HEK293 (cell line): ENCODE data around the gene CTTN.

ENCODE experiments used
- BCL11A ChIP-seq: fragments of 450-650 bp; formaldehyde crosslinking; IDR thresholded peaks from 2 replicates; pipeline ENCODE4 v1.5.1; 2016; ENCODE audit warnings: low read depth, missing biosample characterization, missing genetic modification characterization
- YY1 ChIP-seq: fragments of 450-650 bp; formaldehyde crosslinking; IDR thresholded peaks from 2 replicates; pipeline ENCODE4 v1.5.1; 2018; ENCODE audit warnings: missing biosample characterization, missing genetic modification characterization
- ZNF146 ChIP-seq: fragments of 450-650 bp; formaldehyde crosslinking; IDR thresholded peaks from 2 replicates; pipeline ENCODE4 v1.5.1; 2016; ENCODE audit warnings: missing biosample characterization, missing genetic modification characterization
- ZNF16 ChIP-seq: fragments of 450-650 bp; formaldehyde crosslinking; IDR thresholded peaks from 2 replicates; pipeline ENCODE4 v1.5.1; 2016; ENCODE audit warnings: low read depth, missing biosample characterization, missing genetic modification characterization
- ZNF274 ChIP-seq, 2 experiments: fragments of 200-500 bp in 1 of 2; fragments of 450-650 bp in 1 of 2; sonication (Bioruptor generic) in 1 of 2; formaldehyde crosslinking in 1 of 2; IDR thresholded peaks; 2 replicates each; pipeline versions ENCODE4 v1.5.1 to v1.6.1; 2014 to 2016; ENCODE audit warnings: borderline replicate concordance in 1 of 2, inconsistent platforms in 1 of 2, low read length in 1 of 2, missing biosample characterization in 1 of 2, missing genetic modification characterization in 1 of 2
- ZNF350 ChIP-seq: fragments of 450-650 bp; formaldehyde crosslinking; IDR thresholded peaks from 2 replicates; pipeline ENCODE4 v1.5.0; 2017; ENCODE audit warnings: missing biosample characterization, mild to moderate bottlenecking, missing genetic modification characterization
- ZNF768 ChIP-seq: fragments of 450-650 bp; formaldehyde crosslinking; IDR thresholded peaks from 2 replicates; pipeline ENCODE4 v1.5.1; 2018; ENCODE audit warnings: missing biosample characterization, mild to moderate bottlenecking, missing genetic modification characterization
- TF ChIP-seq, protein P1 (sequence below): fragments of 450-650 bp; formaldehyde crosslinking; IDR thresholded peaks from 2 replicates; pipeline ENCODE4 v1.5.1; 2016; ENCODE audit warnings: missing biosample characterization, missing genetic modification characterization
- TF ChIP-seq, protein P2 (sequence below): fragments of 450-650 bp; formaldehyde crosslinking; IDR thresholded peaks from 2 replicates; pipeline ENCODE4 v1.5.1; 2016; ENCODE audit warnings: missing biosample characterization, missing genetic modification characterization
- TF ChIP-seq, protein P3 (sequence below): fragments of 450-650 bp; formaldehyde crosslinking; IDR thresholded peaks from 2 replicates; pipeline ENCODE4 v1.5.1; 2016; ENCODE audit warnings: missing biosample characterization, missing genetic modification characterization

DNA sequence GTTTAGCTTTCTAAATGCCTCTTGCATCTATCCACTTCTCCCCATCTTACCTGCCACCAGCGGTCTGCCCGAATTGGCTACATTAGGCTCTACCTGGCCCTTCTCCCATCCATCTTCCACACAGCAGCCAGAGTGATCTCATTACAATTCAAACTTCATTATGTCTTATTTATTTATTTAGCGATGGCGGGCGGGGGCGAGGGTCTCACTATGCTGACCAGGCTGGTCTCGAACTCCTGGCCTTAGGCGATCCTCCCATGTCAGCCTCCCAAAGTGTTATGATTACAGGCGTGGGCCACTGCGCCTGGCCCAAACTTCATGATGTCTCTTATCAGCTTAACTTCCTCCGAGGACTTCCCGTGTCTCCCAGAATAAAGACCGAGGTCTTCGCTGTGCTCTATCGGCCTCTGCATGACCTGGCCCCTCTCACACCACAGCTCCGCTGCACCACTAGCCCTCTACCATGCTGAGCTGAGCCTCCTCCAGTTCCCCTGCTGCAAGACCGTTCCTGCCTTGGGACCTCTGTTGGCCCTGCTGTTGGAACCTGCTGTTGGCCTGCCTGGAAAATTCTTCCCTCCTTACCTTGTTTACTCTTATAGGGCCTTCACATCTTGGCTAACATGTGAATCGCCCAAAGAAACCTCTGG lies 870 bp upstream of the CTTN start:
- no peak for TF ChIP-seq ZNF146 (tag by site-specific recombination)
- TF ChIP-seq ZNF350 (tag by site-specific recombination) = no peak
- TF ChIP-seq, protein P1, sequence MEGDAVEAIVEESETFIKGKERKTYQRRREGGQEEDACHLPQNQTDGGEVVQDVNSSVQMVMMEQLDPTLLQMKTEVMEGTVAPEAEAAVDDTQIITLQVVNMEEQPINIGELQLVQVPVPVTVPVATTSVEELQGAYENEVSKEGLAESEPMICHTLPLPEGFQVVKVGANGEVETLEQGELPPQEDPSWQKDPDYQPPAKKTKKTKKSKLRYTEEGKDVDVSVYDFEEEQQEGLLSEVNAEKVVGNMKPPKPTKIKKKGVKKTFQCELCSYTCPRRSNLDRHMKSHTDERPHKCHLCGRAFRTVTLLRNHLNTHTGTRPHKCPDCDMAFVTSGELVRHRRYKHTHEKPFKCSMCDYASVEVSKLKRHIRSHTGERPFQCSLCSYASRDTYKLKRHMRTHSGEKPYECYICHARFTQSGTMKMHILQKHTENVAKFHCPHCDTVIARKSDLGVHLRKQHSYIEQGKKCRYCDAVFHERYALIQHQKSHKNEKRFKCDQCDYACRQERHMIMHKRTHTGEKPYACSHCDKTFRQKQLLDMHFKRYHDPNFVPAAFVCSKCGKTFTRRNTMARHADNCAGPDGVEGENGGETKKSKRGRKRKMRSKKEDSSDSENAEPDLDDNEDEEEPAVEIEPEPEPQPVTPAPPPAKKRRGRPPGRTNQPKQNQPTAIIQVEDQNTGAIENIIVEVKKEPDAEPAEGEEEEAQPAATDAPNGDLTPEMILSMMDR (tag by site-specific recombination) = no peak
- no peak for TF ChIP-seq BCL11A (tag by site-specific recombination)
- no peak for TF ChIP-seq YY1
- TF ChIP-seq ZNF16 = no peak
- TF ChIP-seq, protein P2, sequence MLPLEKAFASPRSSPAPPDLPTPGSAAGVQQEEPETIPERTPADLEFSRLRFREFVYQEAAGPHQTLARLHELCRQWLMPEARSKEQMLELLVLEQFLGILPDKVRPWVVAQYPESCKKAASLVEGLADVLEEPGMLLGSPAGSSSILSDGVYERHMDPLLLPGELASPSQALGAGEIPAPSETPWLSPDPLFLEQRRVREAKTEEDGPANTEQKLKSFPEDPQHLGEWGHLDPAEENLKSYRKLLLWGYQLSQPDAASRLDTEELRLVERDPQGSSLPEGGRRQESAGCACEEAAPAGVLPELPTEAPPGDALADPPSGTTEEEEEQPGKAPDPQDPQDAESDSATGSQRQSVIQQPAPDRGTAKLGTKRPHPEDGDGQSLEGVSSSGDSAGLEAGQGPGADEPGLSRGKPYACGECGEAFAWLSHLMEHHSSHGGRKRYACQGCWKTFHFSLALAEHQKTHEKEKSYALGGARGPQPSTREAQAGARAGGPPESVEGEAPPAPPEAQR (tag by site-specific recombination) = no peak
- TF ChIP-seq ZNF768 = no peak
- TF ChIP-seq, protein P3, sequence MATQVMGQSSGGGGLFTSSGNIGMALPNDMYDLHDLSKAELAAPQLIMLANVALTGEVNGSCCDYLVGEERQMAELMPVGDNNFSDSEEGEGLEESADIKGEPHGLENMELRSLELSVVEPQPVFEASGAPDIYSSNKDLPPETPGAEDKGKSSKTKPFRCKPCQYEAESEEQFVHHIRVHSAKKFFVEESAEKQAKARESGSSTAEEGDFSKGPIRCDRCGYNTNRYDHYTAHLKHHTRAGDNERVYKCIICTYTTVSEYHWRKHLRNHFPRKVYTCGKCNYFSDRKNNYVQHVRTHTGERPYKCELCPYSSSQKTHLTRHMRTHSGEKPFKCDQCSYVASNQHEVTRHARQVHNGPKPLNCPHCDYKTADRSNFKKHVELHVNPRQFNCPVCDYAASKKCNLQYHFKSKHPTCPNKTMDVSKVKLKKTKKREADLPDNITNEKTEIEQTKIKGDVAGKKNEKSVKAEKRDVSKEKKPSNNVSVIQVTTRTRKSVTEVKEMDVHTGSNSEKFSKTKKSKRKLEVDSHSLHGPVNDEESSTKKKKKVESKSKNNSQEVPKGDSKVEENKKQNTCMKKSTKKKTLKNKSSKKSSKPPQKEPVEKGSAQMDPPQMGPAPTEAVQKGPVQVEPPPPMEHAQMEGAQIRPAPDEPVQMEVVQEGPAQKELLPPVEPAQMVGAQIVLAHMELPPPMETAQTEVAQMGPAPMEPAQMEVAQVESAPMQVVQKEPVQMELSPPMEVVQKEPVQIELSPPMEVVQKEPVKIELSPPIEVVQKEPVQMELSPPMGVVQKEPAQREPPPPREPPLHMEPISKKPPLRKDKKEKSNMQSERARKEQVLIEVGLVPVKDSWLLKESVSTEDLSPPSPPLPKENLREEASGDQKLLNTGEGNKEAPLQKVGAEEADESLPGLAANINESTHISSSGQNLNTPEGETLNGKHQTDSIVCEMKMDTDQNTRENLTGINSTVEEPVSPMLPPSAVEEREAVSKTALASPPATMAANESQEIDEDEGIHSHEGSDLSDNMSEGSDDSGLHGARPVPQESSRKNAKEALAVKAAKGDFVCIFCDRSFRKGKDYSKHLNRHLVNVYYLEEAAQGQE = no peak
- no peak for TF ChIP-seq ZNF274 (IDR thresholded peaks at IDR 0.05; ENCODE audit: low read length)
- TF ChIP-seq ZNF274 (tag by site-specific recombination; IDR thresholded peaks at IDR 0.05; ENCODE audit: borderline replicate concordance) = no peak
